ENCODE results near the gene C1orf167.

Gene C1orf167

DNA sequence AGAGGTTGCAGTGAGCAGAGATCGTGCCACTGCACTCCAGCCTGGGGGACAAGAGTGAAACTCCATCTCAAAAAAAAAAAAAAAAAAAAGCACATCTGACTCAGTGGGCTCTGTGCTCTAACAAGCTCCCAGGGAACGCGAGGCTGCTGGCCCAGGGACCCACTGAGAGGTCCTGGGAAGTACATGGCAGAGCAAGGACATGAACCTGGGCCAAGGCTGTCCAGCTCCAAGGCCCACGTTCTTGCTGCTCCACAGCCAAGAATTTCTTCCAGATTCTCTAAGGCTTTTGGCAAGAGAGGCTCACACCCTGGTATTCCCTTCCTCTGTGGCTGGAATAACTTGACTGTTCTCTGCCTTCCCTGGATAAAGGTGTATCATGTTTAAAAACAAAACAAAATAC is 41.5 kb upstream of the C1orf167 start:
- H3F3A ChIP-seq (ENCODE audit: insufficient read depth, low read length) = no peaks in the 10 kb centered on the region
- peaks cover 12% of the 10 kb centered on the region for H3K4me1 ChIP-seq (ENCODE audit: insufficient read depth, low read length, severe bottlenecking)
- H3K36me3 ChIP-seq (ENCODE audit: insufficient read depth, low read length) = no peaks in the 10 kb centered on the region
- H3K27me3 ChIP-seq (ENCODE audit: insufficient read depth, low read length) = no peaks in the 10 kb centered on the region
- no peak overlapping the region for H2AFZ ChIP-seq (ENCODE audit: low read length)
- no peaks in the 10 kb centered on the region for H3K79me2 ChIP-seq (ENCODE audit: insufficient read depth, low read length)
- H3K9me3 ChIP-seq (ENCODE audit: low read length) = no peaks in the 10 kb centered on the region
- H4K20me1 ChIP-seq (ENCODE audit: insufficient read depth, low read length) = no peaks in the 10 kb centered on the region
- H3K9ac ChIP-seq (ENCODE audit: low read length) = no peak overlapping the region
- no peak overlapping the region for H3K27ac ChIP-seq (ENCODE audit: low read depth, low read length, poor library complexity, severe bottlenecking)
- no peak for TF ChIP-seq EZH2 (IDR thresholded peaks at IDR 0.05; ENCODE audit: borderline replicate concordance, low read length)
- TF ChIP-seq, protein P1, sequence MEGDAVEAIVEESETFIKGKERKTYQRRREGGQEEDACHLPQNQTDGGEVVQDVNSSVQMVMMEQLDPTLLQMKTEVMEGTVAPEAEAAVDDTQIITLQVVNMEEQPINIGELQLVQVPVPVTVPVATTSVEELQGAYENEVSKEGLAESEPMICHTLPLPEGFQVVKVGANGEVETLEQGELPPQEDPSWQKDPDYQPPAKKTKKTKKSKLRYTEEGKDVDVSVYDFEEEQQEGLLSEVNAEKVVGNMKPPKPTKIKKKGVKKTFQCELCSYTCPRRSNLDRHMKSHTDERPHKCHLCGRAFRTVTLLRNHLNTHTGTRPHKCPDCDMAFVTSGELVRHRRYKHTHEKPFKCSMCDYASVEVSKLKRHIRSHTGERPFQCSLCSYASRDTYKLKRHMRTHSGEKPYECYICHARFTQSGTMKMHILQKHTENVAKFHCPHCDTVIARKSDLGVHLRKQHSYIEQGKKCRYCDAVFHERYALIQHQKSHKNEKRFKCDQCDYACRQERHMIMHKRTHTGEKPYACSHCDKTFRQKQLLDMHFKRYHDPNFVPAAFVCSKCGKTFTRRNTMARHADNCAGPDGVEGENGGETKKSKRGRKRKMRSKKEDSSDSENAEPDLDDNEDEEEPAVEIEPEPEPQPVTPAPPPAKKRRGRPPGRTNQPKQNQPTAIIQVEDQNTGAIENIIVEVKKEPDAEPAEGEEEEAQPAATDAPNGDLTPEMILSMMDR (IDR thresholded peaks at IDR 0.05; ENCODE audit: low read length) = no peak
- no peak overlapping the region for H3K4me3 ChIP-seq (ENCODE audit: low read depth, low read length, poor library complexity, severe bottlenecking)
- H3K9me2 ChIP-seq (ENCODE audit: low read depth, low read length) = no peaks in the 10 kb centered on the region
- H3K4me2 ChIP-seq (ENCODE audit: low read length) = no peak overlapping the region

- H3K4me3 ChIP-seq (ENCODE audit: low read depth, low read length, poor library complexity, severe bottlenecking) = no peak overlapping the region
- H3K27ac ChIP-seq (ENCODE audit: low read depth, low read length, poor library complexity, severe bottlenecking) = no peak overlapping the region
- H3K36me3 ChIP-seq (ENCODE audit: insufficient read depth, low read length) = no peaks in the 10 kb centered on the region
- H2AFZ ChIP-seq (ENCODE audit: low read length) = no peak overlapping the region
- H3K27me3 ChIP-seq (ENCODE audit: insufficient read depth, low read length) = no peaks in the 10 kb centered on the region
- peaks cover 12% of the 10 kb centered on the region for H3K4me1 ChIP-seq (ENCODE audit: insufficient read depth, low read length, severe bottlenecking)
- no peaks in the 10 kb centered on the region for H3K9me3 ChIP-seq (ENCODE audit: low read length)
- no peaks in the 10 kb centered on the region for H4K20me1 ChIP-seq (ENCODE audit: insufficient read depth, low read length)
- no peak overlapping the region for H3K4me2 ChIP-seq (ENCODE audit: low read length)
- H3F3A ChIP-seq (ENCODE audit: insufficient read depth, low read length) = no peaks in the 10 kb centered on the region
- H3K79me2 ChIP-seq (ENCODE audit: insufficient read depth, low read length) = no peaks in the 10 kb centered on the region
- no peak for TF ChIP-seq EZH2 (IDR thresholded peaks at IDR 0.05; ENCODE audit: borderline replicate concordance, low read length)
- TF ChIP-seq, protein P1 (IDR thresholded peaks at IDR 0.05; ENCODE audit: low read length) = no peak
- no peak overlapping the region for H3K9ac ChIP-seq (ENCODE audit: low read length)
- H3K9me2 ChIP-seq (ENCODE audit: low read depth, low read length) = no peaks in the 10 kb centered on the region
Observed at GRCh38 chr1:11721311-11721710, 40.7 kb upstream of the C1orf167 start.

DNA sequence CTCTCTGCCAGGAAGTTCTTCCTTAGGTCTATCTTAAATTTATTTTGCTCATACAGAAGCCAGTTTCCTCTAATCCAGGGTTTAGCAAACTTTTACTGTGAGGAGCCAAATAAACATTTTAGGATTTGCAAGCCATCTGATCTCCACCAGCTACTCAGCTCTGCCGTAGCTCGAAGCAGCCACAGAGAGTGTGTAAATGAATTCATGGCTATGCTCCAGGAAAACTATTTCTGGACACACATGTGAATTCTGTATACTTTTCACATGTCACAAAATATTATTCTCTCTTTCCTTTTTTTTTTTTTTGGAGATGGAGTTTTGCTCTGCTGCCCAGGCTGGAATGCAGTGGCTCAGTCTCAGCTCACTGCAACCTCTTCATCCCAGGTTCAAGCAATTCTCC is 39.5 kb upstream of the C1orf167 start:
- Histone ChIP-seq H3K9me2 (ENCODE audit: low read depth, low read length) (no peaks in the 10 kb centered on the region), H3K79me2 (ENCODE audit: insufficient read depth, low read length) (no peaks in the 10 kb centered on the region)

More for the DNA sequence above, 39.5 kb upstream of the C1orf167 start:
- Histone ChIP-seq H3K27me3 (ENCODE audit: insufficient read depth, low read length) (no peaks in the 10 kb centered on the region), H3F3A (ENCODE audit: insufficient read depth, low read length) (no peaks in the 10 kb centered on the region), H3K27ac (ENCODE audit: low read depth, low read length, poor library complexity, severe bottlenecking) (no peak overlapping the region), H3K4me2 (ENCODE audit: low read length) (no peak overlapping the region), H3K4me1 (ENCODE audit: insufficient read depth, low read length, severe bottlenecking) (peaks cover 12% of the 10 kb centered on the region), H2AFZ (ENCODE audit: low read length) (no peak overlapping the region), H3K9ac (ENCODE audit: low read length) (no peak overlapping the region), H3K4me3 (ENCODE audit: low read depth, low read length, poor library complexity, severe bottlenecking) (no peak overlapping the region), H3K9me3 (ENCODE audit: low read length) (no peaks in the 10 kb centered on the region), H3K36me3 (ENCODE audit: insufficient read depth, low read length) (no peaks in the 10 kb centered on the region), H4K20me1 (ENCODE audit: insufficient read depth, low read length) (no peaks in the 10 kb centered on the region)
- no peak for TF ChIP-seq EZH2 (IDR thresholded peaks at IDR 0.05; ENCODE audit: borderline replicate concordance, low read length)
- TF ChIP-seq, protein P1 (IDR thresholded peaks at IDR 0.05; ENCODE audit: low read length) = no peak
